Colon (tissue), 2 donors: ENCODE data around the gene PREB.
"Not testable (repeated sequence)": the region's sequence is repeated elsewhere in the genome, so short reads cannot be mapped to it uniquely, and the experiment has no call there.

Experiments
- FAIRE-seq: peaks from 2 replicates; lab custom pipeline; 2012; peaks lifted over from hg19 to GRCh38; lab: Jason Lieb, UNC
- donor health status: control.
- donor health status: control.

Gene PREB, protein sequence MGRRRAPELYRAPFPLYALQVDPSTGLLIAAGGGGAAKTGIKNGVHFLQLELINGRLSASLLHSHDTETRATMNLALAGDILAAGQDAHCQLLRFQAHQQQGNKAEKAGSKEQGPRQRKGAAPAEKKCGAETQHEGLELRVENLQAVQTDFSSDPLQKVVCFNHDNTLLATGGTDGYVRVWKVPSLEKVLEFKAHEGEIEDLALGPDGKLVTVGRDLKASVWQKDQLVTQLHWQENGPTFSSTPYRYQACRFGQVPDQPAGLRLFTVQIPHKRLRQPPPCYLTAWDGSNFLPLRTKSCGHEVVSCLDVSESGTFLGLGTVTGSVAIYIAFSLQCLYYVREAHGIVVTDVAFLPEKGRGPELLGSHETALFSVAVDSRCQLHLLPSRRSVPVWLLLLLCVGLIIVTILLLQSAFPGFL

DNA sequence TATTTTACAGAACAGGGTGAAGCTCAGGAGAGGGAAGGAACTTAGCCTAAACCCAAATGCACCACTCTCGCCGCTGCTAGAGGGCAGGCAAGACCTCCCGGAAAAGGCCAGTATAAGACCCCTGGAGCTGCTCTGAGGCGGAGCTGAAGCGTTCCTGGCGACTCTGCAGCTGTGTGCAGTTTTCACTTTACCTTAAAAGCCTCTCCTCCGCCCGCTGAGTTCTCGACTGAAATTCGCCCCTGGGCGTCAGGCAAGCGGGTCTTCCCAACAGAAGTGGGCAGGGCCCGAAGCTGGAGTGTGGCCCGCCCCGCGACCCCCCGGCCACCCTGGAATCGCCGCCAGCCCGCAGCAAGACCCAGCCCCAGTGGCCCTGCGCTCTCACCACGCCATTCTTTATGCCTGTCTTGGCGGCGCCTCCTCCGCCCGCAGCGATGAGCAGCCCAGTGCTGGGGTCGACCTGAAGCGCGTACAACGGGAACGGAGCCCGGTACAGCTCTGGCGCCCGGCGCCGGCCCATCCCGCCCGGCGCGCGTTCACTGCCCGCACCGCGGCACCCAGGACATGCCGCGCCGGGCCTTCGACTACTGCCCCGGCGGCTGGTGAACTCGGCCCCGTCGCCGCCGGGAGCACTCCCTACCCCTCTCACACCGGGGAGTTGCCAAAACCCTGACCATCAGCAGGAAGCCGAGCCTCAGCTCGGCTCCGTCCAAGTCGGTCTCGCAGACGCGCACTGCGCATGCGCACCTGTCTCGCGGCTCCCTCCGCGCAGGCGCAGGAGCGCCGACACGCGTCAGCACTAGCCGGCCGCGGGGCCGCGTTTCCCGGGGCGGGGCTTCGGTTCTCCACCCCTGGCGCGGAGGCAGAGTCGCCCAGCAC lies at the start of gene PREB:
TSS of gene PREB (minus strand) at position 732 of the 876 bp plus-strand sequence. CDS start at position 517, 215 bp downstream.
- FAIRE-seq = no peak

DNA sequence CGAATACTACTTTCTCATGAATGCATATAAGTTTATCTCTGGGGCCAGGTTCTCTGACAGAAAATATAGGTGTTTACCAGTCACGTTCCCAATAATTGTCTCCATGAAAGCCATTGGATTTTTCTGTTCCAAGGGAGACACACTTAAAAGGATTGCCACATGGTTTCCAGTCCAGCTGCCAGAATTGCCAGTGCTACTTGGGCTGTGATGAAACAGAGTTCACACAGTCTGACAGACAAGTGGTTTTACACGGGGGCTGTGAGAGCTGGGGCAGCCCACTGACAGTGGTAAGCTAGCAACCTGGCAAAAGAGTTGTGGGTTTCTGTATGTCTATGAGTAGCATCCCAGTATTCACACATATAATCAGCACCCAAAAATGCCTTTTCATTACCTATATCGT lies 49.7 kb upstream of the PREB start:
- FAIRE-seq = no peak

DNA sequence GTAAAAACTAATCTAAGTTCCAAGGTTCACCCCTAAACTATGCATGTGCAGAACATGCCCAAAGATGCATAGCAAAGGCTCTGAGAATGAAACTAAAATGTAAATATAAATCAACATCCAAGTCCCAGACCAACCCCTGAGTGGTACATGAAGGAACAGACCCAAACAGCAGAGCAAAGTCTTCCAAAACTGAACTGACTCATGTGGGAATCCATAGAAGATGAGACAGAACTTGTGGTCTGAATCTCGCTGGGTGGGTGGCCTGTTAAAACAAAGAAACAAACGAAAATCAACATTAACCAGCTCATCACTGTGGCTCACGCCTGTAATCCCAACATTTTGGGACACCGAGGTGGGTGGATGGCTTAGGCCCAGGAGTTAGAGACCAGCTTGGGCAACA lies 47.9 kb upstream of the PREB start:
- no peak for FAIRE-seq

DNA sequence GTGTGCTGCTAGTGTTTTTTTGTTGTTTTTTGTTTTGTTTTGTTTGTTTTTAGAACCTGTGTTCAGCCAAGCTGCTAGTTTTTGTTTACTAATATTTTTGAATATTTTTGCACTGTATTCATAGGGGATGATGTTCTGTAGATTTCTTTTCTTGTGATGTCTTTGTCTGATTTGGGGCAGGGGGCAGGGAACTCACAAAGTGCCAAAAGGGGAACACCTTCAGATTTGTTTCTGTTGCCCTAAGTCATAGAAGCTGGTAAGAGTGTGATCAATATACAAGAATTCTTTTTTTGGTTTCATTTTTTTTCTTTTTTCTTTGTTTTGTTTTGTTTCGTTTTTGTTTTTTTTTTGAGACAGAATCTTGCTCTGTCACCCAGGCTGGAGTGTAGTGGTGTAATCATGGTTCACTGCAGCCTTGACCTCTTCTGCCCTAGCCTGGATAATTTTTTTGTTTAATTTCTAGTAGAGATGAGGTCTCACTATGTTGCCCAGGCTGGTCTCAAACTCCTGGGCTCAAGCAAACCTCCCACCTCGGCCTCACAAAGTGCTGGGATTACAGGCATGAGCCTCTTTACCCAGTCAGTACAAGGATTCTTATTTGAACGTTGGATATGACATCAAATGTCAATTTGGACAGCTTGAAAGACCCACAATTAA lies 45.0 kb upstream of the PREB start:
- FAIRE-seq = no peak

DNA sequence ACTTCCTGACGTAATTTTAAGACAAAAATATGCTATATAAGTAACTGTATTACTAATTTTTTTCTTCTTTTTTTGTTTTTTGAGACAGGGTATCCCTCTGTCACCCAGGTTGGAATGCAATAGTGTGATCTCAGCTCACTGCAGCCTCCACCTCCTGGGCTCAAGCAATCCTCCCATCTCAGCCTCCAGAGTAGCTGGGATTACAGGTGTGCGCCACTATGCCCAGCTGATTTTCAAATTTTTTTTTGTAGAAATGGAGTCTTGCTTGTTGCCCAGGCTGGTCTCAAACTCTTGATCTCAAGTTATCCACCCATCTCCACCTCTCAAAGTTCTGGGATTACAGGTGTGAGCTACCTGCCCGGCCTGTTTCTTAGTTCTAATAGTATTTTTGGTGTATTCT lies 44.0 kb upstream of the PREB start:
- no peak for FAIRE-seq

DNA sequence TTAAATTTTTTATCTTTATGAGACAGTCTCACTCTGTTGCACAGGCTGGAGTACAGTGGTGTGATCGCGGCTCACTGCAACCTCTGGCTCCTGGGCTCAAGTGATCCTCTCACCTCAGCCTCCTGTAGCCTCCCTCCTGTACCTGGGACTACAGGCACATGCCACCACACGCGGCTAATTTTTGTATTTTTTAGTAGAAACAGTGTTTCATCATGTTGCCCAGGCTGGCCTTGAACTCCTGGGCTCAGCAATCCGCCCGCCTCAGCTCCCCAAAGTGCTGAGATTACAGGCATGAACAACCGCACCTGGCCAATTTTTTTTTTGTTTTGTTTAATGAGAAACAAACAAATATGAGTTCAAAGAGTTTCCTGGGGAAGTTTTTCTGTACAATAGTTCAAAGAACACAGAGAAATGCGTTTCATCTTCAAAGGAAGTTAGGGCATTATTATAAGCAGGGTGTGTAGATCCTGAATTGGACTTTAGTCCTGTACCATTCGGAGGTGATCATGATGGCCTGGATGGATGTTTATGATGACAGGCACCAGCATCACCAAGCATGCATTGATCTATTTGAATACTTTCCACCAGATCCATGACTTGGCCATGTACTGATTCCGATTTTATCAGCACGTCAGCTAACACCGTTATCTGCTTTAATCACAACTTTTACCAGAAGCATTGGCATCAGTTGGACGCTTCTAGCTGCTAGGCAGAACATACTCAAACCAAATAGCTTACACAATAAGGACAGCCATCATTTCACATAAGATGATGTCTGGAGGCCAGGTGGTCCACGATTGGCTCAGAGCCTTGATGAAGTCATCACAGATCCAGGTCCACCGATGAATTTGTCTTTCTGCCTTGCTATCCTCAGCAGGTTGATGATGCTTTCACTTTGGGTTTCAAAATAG lies 43.3 kb upstream of the PREB start:
- no peak for FAIRE-seq

DNA sequence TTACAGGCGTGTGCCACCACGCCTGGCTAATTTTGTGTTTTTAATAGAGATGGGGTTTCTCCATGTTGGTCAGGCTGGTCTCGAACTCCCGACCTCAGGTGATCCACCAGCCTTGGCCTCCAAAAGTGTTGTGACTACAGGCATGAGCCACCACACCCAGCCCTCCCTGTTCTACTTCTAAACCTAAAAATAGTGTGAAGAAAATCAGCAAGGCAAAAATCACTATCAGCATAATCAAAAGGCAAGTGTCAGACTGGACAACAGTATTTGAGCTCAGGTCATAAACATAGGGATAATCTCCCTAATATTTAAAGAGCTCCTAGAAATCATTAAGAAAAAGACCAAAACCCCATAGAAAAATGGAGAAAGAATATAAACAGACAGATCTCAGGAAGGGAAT lies 41.3 kb upstream of the PREB start:
- FAIRE-seq = not testable (repeated sequence)

DNA sequence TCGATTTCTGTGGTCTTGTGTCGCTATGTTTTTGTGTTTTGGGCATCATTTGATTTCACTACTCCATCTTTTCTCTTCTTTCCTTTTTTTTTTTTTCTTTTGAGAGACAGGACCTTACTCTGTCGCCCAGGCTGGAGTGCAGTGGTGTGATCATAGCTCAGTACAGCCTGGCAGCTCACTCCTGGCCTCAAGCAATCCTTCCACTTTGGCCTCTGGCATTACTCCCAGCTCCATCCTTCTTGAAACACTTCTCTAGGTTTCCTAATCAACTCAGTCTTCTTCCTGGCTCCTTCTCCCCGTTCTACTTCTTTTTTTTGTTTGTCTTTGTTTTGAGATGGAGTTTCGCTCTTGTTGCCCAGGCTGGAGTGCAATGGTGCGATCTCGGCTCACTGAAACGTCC lies 40.9 kb upstream of the PREB start:
- no peak for FAIRE-seq

DNA sequence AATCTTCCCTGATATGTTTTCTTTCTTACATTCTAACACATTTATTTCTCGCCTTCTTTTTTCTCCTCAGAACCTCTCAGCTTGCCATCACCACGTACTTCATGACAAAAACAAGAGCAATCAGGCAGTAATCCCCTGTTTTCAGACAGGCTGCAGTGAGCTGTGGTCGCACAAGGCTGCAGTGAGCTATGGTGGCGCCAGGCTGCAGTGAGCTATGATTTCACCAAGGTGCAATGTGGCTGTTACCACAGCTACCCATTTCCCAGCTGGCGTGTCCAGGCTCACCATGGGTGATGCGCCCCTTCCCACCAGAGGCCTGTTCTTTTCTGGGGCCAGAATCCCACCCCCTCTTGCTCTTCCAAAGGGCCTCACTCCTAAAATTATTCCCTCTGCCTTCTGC lies 40.2 kb upstream of the PREB start:
- no peak for FAIRE-seq

DNA sequence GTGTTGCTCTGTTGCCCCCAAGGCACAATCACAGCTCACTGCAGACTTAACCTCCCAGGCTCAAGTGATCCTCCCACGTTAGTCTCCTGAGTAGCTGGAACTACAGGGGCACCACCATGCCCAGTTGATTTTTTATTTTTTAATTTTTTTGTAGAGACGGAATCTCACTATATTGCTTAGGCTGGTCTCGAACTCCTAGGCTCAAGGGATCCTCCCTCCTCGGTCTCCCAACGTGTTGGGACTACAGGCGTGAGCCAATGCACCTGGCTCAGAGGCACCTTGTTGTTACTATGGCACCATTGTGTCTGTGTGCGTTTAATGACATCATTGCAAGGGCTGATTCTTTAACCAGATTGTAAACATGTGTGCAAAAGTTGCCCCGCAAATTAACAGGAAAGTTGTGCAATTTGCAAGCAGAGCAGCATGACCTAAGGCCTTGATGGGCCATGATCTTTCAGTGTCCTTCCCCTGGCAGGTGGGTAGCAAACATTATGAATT lies 37.0 kb upstream of the PREB start:
- FAIRE-seq = no peak

DNA sequence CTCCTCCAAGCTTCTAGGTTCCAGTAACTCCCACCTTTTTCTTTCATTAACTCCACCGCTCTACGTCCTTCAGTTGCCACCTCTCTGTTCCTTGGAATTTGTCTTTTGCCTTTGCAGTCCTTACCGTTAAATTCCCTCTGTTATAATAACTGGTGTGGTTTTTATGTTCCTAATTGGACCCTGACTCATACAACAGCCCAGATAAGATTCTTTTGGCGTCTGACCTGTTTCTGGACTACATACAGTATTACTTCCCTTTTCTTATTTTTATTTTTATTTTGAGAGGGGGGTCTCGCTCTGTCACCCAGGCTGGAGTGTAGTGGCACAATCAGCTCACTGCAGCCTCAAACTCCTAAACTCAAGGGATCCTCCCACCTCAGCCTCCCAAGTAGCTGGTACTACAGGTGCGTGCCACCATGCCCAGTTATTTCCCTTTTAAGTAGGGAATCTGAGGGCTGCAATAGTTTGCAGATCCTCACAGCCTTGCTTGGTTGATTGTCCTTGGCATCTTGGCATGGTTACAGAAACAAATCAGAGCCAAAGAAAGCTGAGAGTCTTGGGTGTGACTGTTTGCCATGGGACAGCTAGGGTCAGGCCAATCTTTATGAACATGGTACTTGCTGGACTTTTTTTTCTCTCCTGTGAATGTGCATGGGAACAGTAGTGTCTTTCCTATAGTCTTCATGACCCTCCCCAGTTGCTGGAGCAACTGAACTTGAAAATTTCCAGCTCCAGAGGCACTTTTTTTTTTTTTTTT lies 36.3 kb upstream of the PREB start:
- no peak for FAIRE-seq

DNA sequence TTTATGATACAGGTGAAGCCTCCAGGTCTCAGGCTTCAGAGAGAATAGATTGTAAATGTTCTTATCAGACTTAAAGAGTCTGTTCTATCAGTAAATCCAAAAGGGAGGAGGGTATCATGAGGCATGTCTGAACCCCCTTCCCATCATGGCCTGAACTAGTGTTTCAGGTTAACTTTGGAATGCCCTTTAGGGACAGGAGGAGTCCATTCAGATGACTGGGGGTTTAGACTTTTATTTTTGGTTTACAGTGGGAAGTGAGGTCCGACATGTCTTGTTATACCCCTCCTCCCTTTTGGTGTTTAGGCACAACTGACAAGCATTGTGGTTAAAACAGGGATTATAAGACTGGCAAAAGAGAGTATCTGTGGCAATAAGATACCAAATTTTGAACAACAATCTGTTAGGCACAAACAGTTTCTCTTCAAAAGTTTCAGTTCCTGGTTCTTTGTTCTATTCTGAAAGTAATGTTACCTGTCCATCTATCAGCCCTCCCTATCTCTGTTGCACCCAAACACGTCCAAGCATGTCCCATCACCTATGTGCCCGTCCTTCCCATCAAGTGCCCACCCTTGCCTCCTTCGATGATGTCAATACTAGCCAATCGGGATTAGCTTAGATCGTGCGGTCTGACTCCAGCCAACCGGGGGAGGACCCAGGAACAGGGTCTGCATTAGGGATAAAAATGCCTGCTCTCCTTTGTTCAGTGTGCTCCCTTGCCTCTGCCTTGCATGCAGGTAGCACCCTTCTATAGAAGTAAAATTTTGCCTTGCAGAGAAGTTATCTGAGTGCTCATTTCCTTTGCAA lies 30.7 kb upstream of the PREB start:
- FAIRE-seq = no peak

DNA sequence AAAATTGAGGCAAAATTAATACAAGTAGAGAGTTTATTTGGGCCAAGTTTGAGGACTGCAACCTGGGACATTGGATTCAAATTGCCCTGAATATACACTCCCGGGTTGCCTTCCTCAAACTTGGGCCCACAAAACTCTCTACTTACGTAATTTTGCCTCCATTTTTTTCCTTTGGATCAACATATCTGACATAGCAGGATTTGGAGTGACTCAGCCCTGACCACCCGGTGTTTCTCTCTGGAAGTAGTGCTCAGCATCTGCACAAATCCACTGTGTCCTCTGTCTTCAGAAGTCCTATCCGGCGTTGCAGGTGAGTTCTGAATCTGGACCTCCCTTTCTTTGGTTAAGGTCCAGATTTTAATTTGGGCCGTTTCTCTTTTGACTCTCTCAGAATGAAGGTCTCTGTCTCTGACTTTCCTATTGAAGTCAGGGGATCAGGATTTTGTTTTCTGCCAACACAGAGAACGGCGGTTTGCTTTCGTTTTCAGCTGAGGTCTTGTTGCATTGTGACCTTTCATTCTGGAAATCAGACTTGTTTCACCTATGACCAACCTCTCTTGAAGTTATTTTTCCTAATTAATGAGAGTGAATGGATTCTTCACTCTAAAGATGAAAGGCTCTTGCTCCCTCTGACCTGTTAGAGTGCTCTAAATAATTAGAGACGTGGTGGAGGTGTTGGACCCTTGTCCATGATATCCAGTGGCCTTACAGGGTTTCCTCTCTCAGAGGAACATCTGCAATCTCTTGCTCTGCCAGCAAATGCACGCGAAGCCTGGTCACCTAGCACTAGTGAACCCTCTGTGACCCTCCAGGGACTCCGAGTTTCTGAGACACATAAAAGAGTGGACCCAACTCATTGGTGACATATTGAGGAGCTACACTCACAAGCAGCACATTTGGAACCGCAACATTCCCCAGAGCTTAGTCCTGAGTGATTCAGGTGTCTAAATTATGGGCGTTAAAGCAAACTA lies 28.0 kb upstream of the PREB start:
- FAIRE-seq = no peak

DNA sequence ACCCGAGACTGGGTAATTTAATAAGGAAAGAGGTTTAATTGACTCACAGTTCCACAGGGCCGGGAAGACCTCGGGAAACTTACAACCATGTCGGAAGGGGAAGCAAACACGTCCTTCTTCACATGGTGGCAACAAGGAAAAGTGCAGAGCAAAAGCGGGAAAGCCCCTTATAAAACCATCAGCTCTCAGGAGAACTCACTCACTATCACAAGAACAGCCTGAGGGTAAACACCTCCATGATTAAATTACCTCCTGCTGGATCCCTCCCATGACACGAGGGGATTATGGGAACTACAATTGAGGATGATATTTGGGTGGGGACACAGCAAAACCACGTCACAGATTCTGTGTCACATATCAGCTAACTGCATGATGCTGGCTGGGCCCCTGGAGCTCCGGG lies 25.8 kb upstream of the PREB start:
- no peak for FAIRE-seq

DNA sequence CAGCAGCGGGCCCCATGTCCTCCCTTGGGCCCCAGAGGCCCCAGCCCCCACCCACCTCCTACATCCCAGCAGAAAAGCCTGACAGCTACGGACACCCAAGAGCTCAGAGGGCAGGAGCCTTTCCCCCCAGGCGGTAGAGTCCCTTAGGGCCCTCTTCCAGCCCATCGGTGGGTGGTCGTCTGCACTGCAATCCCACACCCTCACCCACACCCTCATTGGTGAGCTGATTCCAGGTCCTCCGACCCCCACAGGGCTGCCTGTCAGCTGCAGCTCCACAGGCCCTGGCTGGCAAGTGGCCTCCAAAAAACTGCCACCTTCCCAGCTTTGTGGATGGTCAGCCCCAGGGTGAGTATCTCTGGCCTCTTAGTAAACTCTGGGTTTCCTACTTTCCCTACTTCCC lies 24.8 kb upstream of the PREB start:
- no peak for FAIRE-seq

DNA sequence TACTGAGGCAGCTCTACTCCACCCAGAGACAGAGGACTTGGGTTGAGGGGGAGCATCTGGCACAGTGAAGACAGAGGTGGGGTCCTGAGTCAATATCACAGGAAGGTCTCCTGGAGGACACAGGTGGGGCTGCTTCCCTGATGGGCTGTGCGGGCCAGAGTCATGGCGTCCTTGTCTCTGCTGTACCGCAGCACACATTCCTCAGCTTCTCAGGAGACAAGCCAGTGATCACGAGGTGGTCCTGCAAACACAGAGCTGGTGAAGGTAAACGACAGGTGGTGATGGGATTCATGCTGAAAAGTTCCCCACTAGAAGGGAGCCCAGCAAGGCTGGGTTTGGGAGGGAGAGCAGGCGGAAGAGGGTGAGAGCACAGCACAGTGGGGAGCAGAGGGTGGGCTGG lies 24.0 kb upstream of the PREB start:
- no peak for FAIRE-seq

DNA sequence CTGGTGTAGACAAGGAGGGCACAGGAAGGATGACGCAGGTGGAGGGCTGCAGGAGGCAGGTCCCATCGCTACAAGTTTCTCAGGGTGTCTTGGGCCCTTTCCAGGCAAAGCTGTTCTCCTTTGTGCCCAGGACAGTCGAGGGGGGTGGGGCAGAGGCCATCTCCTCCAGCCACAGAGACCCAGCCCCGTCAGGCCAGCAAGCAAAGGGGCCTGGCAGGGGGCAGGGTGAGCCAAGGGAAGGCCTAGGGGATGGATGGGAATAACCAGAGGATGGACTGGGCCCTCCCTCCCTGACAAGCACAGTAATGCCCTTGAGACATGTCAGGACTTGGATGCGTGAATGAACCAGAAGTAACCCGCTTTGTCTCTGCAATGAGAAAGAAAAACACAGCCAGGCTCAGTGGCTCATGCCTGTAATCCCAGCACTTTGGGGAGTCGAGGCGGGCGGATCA lies 20.7 kb upstream of the PREB start:
- no peak for FAIRE-seq

DNA sequence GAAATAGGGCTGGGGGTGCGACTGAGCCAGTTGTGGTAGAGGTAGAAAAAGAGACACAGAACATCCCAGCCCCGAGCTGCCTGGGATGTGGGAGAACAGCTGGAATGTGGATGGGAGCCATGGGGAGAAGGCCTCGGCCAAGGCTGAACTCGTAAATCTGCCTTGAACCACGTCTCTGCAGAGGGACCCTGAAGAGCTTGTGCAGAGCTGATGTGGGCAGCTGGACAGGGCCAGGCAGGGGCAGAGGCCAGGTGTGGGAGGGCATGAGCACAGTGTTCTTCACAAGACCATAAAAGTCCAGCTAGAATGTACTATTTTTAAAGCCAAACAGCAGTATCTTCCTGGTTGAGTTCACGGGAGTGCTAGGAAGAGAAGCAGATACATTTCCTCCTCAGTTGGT lies 20.1 kb upstream of the PREB start:
- FAIRE-seq = no peak
